Measurements from ENCODE around the gene SDR42E1. TPM values are rescaled to one million over a fixed set of nuclear protein-coding genes. Genes with fewer than 3 reads are reported as not detected.

SDR42E1 gene
- total and polyA plus RNA-seq, 2 of the 13 experiments (the other 11 are each of a cell fraction or from before 2014, with no cell fraction given): 0.01 to 0.13 TPM

DNA sequence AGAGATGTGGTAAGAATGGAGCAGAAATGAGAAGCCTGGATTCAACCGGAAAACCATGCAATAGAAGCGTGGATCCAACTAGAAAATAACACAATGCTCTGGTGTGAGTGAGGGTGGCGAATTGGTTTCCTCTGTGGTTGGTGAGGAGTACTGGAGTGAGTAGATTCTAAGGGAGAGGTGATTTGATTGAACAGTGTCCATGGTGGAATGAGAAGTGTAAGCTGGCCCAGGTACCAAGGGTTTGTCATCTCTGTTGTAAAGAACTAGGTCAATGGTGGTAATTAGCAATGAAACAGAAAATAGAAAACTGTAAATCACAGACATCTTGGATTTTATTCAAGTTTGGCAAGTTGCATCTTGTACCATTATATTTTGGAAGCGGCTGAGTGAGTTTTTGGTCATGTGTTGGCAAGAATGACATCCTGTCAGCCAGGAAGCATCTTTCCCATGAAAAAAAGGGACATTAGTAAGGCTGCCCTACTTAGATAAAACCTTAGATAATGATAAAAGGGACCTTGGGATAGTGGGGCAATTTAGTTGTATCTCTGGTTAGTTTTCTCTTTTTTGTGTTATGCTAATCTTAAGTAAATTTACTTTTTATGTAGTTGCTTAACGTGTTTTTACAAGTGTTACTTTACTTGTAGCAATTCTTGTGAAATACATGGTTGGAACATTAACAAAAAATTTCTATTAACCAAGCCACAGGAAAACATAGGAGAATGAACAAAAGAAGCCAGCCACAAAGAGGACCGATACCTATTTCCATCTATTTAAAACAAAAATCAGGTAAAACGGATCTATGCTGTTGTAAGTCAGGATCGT lies 44.7 kb upstream of the SDR42E1 start (continued):
- TF ChIP-seq, protein P1, sequence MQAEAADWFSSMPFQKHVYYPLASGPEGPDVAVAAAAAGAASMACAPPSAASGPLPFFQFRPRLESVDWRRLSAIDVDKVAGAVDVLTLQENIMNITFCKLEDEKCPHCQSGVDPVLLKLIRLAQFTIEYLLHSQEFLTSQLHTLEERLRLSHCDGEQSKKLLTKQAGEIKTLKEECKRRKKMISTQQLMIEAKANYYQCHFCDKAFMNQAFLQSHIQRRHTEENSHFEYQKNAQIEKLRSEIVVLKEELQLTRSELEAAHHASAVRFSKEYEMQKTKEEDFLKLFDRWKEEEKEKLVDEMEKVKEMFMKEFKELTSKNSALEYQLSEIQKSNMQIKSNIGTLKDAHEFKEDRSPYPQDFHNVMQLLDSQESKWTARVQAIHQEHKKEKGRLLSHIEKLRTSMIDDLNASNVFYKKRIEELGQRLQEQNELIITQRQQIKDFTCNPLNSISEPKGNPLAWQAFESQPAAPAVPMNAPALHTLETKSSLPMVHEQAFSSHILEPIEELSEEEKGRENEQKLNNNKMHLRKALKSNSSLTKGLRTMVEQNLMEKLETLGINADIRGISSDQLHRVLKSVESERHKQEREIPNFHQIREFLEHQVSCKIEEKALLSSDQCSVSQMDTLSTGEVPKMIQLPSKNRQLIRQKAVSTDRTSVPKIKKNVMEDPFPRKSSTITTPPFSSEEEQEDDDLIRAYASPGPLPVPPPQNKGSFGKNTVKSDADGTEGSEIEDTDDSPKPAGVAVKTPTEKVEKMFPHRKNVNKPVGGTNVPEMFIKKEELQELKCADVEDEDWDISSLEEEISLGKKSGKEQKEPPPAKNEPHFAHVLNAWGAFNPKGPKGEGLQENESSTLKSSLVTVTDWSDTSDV (CRISPR knock-in tag; IDR thresholded peaks at IDR 0.05): no peak
- TF ChIP-seq ARNT (IDR thresholded peaks at IDR 0.05) (no peak), ZEB1 (IDR thresholded peaks at IDR 0.05; ENCODE audit: insufficient replicate concordance, low read depth) (peak; percentile 72), ZSCAN12 (CRISPR knock-in tag; IDR thresholded peaks at IDR 0.05) (no peak), ZNF546 (CRISPR knock-in tag; conservative IDR thresholded peaks at IDR 0.05) (no peak), MLLT10 (CRISPR knock-in tag; IDR thresholded peaks at IDR 0.05) (no peak), MZF1 (CRISPR knock-in tag; IDR thresholded peaks at IDR 0.05; ENCODE audit: borderline replicate concordance) (no peak), BRD4 (CRISPR knock-in tag; IDR thresholded peaks at IDR 0.05) (no peak), KLF16 (CRISPR knock-in tag; IDR thresholded peaks at IDR 0.05) (peak in 1 of 2 experiments; percentile 91; a peak in 2 of 4 replicates), ZFP36 (IDR thresholded peaks at IDR 0.05; ENCODE audit: borderline replicate concordance, low read depth, low read length, partially characterized antibody) (no peak), ZNF780A (CRISPR knock-in tag; IDR thresholded peaks at IDR 0.05) (no peak), ZFP37 (CRISPR knock-in tag; IDR thresholded peaks at IDR 0.05; ENCODE audit: borderline replicate concordance) (no peak), RBAK (CRISPR knock-in tag; IDR thresholded peaks at IDR 0.05) (no peak), PAF1 (CRISPR knock-in tag; IDR thresholded peaks at IDR 0.05) (no peak), ZNF430 (CRISPR knock-in tag; IDR thresholded peaks at IDR 0.05) (peak; percentile 27; the same call in 1 of the 2 replicates), ZNF329 (CRISPR knock-in tag; IDR thresholded peaks at IDR 0.05; ENCODE audit: low read depth) (no peak), POLR2AphosphoS2 (IDR thresholded peaks at IDR 0.05; ENCODE audit: low read depth, low read length) (no peak), ZNF460 (CRISPR knock-in tag; IDR thresholded peaks at IDR 0.05; ENCODE audit: borderline replicate concordance) (no peak), MAFF (IDR thresholded peaks at IDR 0.05; ENCODE audit: low read depth, low read length) (no peak), ZNF225 (CRISPR knock-in tag; IDR thresholded peaks at IDR 0.05) (no peak), SMAD3 (CRISPR knock-in tag; IDR thresholded peaks at IDR 0.05) (no peak; the same call in 1 of the 2 replicates), HNRNPL (IDR thresholded peaks at IDR 0.05; ENCODE audit: low read depth, low read length) (no peak)
- TF ChIP-seq, protein P2, sequence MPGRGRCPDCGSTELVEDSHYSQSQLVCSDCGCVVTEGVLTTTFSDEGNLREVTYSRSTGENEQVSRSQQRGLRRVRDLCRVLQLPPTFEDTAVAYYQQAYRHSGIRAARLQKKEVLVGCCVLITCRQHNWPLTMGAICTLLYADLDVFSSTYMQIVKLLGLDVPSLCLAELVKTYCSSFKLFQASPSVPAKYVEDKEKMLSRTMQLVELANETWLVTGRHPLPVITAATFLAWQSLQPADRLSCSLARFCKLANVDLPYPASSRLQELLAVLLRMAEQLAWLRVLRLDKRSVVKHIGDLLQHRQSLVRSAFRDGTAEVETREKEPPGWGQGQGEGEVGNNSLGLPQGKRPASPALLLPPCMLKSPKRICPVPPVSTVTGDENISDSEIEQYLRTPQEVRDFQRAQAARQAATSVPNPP (CRISPR knock-in tag; IDR thresholded peaks at IDR 0.05): no peak
- TF ChIP-seq, protein P3, sequence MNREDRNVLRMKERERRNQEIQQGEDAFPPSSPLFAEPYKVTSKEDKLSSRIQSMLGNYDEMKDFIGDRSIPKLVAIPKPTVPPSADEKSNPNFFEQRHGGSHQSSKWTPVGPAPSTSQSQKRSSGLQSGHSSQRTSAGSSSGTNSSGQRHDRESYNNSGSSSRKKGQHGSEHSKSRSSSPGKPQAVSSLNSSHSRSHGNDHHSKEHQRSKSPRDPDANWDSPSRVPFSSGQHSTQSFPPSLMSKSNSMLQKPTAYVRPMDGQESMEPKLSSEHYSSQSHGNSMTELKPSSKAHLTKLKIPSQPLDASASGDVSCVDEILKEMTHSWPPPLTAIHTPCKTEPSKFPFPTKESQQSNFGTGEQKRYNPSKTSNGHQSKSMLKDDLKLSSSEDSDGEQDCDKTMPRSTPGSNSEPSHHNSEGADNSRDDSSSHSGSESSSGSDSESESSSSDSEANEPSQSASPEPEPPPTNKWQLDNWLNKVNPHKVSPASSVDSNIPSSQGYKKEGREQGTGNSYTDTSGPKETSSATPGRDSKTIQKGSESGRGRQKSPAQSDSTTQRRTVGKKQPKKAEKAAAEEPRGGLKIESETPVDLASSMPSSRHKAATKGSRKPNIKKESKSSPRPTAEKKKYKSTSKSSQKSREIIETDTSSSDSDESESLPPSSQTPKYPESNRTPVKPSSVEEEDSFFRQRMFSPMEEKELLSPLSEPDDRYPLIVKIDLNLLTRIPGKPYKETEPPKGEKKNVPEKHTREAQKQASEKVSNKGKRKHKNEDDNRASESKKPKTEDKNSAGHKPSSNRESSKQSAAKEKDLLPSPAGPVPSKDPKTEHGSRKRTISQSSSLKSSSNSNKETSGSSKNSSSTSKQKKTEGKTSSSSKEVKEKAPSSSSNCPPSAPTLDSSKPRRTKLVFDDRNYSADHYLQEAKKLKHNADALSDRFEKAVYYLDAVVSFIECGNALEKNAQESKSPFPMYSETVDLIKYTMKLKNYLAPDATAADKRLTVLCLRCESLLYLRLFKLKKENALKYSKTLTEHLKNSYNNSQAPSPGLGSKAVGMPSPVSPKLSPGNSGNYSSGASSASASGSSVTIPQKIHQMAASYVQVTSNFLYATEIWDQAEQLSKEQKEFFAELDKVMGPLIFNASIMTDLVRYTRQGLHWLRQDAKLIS (CRISPR knock-in tag; IDR thresholded peaks at IDR 0.05): no peak
